ENCODE measurements around the gene PGC. TPM values are rescaled to one million over a fixed set of nuclear protein-coding genes. Genes with fewer than 3 reads are reported as not detected.

The PGC gene
- total and polyA plus RNA-seq, 2 donors (not counting 1 experiment from before 2014, with no cell fraction given) = not detected

- ChIA-PET CTCF (interaction anchor here (0.7 to 7.9 kb wide), 7 partner anchors 14 to 133 kb away, joined by 3 to 303 read pairs (median 18); partner anchors contain the start of gene TOMM6), POLR2A (interaction anchor here (0.7 to 9.4 kb wide), 4 partner anchors 13 to 51 kb away, joined by 7 to 342 read pairs (median 62); partner anchors contain the start of gene TOMM6)
- no peak overlapping the region for H2AFZ ChIP-seq (ENCODE audit: insufficient read depth, low read depth, low read length, poor library complexity, severe bottlenecking)
- no peak overlapping the region for H3K4me3 ChIP-seq (ENCODE audit: control extremely low read depth in 1 of 5, extremely low read depth in 1 of 5, insufficient read depth in 1 of 5, low read depth in 2 of 5, low read length in 4 of 5)
- H3K9me3 ChIP-seq (ENCODE audit: control extremely low read depth in 1 of 3, control insufficient read depth in 2 of 3, insufficient read depth in 1 of 3, low read length in 2 of 3) = no peaks in the 10 kb centered on the region
- Mint-ChIP-seq H3K9me3 (ENCODE audit: insufficient read depth) (no peaks in the 10 kb centered on the region), H3K27me3 (no peaks in the 10 kb centered on the region), H3K4me3 (no peak overlapping the region), H3K27ac (no peak overlapping the region), H3K4me1 (peaks cover 26% of the 10 kb centered on the region)
- H3K79me2 ChIP-seq (ENCODE audit: control insufficient read depth, insufficient read depth, low read length) = peaks cover 26% of the 10 kb centered on the region
- intact Hi-C loops (cut with micrococcal nuclease) = no loop called here
- TF ChIP-seq EZH2 (IDR thresholded peaks at IDR 0.05; ENCODE audit: borderline replicate concordance, insufficient read depth, low read depth, low read length, poor library complexity, severe bottlenecking) (no peak), CTCF (IDR thresholded peaks at IDR 0.05) (no peak)
- WGBS (ENCODE audit: insufficient coverage) = 73% methylated on average over 5 of the region's 6 CpGs
- no peak for ATAC-seq (ENCODE audit: low read depth)
- H3K27ac ChIP-seq (ENCODE audit: low read length in 2 of 2) = no peak overlapping the region
- H3K36me3 ChIP-seq (replicated peaks in 1 of 2; ENCODE audit: control extremely low read depth in 1 of 2, control insufficient read depth in 1 of 2, extremely low read depth in 1 of 2, insufficient read depth in 2 of 2, low read length in 1 of 2) = no peaks in the 10 kb centered on the region
- H3K4me1 ChIP-seq (ENCODE audit: control insufficient read depth in 2 of 2, insufficient read depth in 2 of 2, low read length in 2 of 2) = peaks cover 17 to 31% of the 10 kb centered on the region in 2 donors
- H4K20me1 ChIP-seq (ENCODE audit: control insufficient read depth, insufficient read depth, low read length, poor library complexity, severe bottlenecking) = no peaks in the 10 kb centered on the region
- no peak for DNase-seq
- no peak overlapping the region for H3K9ac ChIP-seq (ENCODE audit: low read length)
- H3K4me2 ChIP-seq (replicated peaks; ENCODE audit: low read depth, low read length, poor library complexity, severe bottlenecking) = no peak overlapping the region
- H3K27me3 ChIP-seq (replicated peaks in 1 of 4; ENCODE audit: control extremely low read depth in 1 of 4, control insufficient read depth in 3 of 4, insufficient read depth in 4 of 4, low read length in 3 of 4) = no peaks in the 10 kb centered on the region
These were observed 10.9 kb downstream of the PGC start for GRCh38 chr6:41736186-41736733.
